Bronchial epithelial cell (primary cell): ENCODE results near the gene IDH2. TPM values are rescaled to one million over a fixed set of nuclear protein-coding genes. Genes with fewer than 3 reads are reported as not detected.
"Not testable (repeated sequence)": the region's sequence is repeated elsewhere in the genome, so short reads cannot be mapped to it uniquely, and the experiment has no call there.

ENCODE experiments used
- DNase-seq: peaks from one replicate; pipeline ENCODE4 v3.0.0-alpha.2; 2010; ENCODE audit warnings: low read depth
- FAIRE-seq: peaks from 2 replicates; lab custom pipeline; 2011; peaks lifted over from hg19 to GRCh38; lab: Jason Lieb, UNC
- H3K27me3 ChIP-seq: 2 replicates; pipeline ENCODE4 v1.5.1; 2011; ENCODE audit warnings: low read length; ENCODE audit not compliant: control insufficient read depth, insufficient read depth
- H3K36me3 ChIP-seq: 2 replicates; pipeline ENCODE4 v1.5.1; 2011; ENCODE audit warnings: low read length; ENCODE audit not compliant: control insufficient read depth, insufficient read depth
- H3K4me3 ChIP-seq: 2 replicates; pipeline ENCODE4 v1.5.1; 2011; ENCODE audit warnings: mild to moderate bottlenecking, low read depth, low read length, control low read depth
- CTCF ChIP-seq: IDR thresholded peaks from 2 replicates; pipeline ENCODE4 v1.5.1; 2011; ENCODE audit warnings: mild to moderate bottlenecking, moderate library complexity, low read length, control low read depth, inconsistent platforms; ENCODE audit not compliant: insufficient read depth, severe bottlenecking
- total RNA-seq: library from RNA; depleted of rRNA; stranded (reverse); fragments of >200 nt; gene quantifications from 2 replicates; pipeline ENCODE4 v1.2.1, GENCODE V29; 2014

The IDH2 gene
- total RNA-seq, 1 donor from 2014 or later: 29.5 TPM

- H3K36me3 ChIP-seq: no peaks in the 10 kb centered on the region
- no peak overlapping the region for H3K4me3 ChIP-seq
- FAIRE-seq (no peak), DNase-seq (no peak)
- H3K27me3 ChIP-seq: no peaks in the 10 kb centered on the region
- TF ChIP-seq CTCF: no peak
Measured at GRCh38 chr15:90121086-90121485, 18.8 kb upstream of the IDH2 start.

DNA sequence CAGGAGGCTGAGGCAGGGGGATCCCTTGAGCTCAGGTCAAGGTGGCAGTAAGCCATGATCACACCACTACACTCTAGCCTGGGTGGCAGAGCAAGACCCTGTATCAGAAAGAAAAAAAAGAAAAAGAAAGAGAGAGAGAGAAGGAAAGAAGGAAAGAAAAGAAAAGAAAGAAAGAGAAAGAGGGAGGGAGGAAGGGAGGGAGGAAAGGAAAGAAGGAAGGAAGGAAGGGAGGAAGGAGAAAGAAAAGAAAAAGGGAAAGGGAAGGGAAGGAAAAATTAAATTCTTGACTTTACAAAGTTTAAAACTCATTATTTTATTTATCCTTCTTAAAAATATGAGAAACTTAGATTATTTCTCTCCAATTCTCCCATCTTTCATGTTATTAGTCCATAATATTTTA, 17.1 kb upstream of the IDH2 start:
- H3K4me3 ChIP-seq: no peak overlapping the region
- FAIRE-seq (no peak), DNase-seq (no peak)

GRCh38 chr15:90115783-90116182, 13.5 kb upstream of the IDH2 start:
- H3K4me3 ChIP-seq: no peak overlapping the region
- H3K27me3 ChIP-seq: no peaks in the 10 kb centered on the region
- DNase-seq: no peak
- no peaks in the 10 kb centered on the region for H3K36me3 ChIP-seq
- no peak for TF ChIP-seq CTCF
- FAIRE-seq: no peak

More for the DNA sequence above, 17.1 kb upstream of the IDH2 start:
- Histone ChIP-seq H3K27me3 (no peaks in the 10 kb centered on the region), H3K36me3 (no peaks in the 10 kb centered on the region)
- no peak for TF ChIP-seq CTCF

- Histone ChIP-seq H3K36me3 (no peaks in the 10 kb centered on the region), H3K4me3 (no peak overlapping the region), H3K27me3 (no peaks in the 10 kb centered on the region)
- TF ChIP-seq CTCF: no peak
- FAIRE-seq (no peak), DNase-seq (no peak)
Measured at GRCh38 chr15:90114451-90114901, 12.2 kb upstream of the IDH2 start.

DNA sequence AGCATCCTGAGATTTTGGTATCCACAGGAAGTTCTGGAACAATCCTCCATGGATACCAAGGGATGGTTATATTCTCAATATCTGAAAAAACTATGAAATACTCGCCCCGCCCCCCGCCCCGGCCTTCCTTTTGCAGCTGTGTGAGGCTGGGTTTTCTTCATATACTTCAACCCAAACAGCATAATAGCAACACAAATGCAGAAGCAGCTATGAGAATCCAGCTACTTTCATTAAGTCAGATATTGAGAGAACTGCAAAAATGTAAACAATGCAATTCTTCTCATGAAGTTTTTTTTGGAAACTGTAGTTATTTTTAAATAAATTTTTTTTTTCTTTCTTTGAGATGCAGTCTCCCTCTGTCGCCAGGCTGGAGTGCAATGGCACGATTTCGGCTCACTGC, 10.9 kb upstream of the IDH2 start:
- Histone ChIP-seq H3K36me3 (no peaks in the 10 kb centered on the region), H3K4me3 (no peak overlapping the region), H3K27me3 (no peaks in the 10 kb centered on the region)
- no peak for DNase-seq
- no peak for TF ChIP-seq CTCF
- no peak for FAIRE-seq

GRCh38 chr15:90109163-90109751, 7.0 kb upstream of the IDH2 start:
- FAIRE-seq, H3K36me3 ChIP-seq, H3K27me3 ChIP-seq, H3K4me3 ChIP-seq, DNase-seq: not testable (repeated sequence)

GRCh38 chr15:90108038-90108437, 5.8 kb upstream of the IDH2 start:
- not testable (repeated sequence) for H3K27me3 ChIP-seq, H3K4me3 ChIP-seq, H3K36me3 ChIP-seq, DNase-seq, FAIRE-seq
